GM21423 (cell line): ENCODE measurements around the gene GUCY1A2.

ENCODE experiments used
- ATAC-seq: cut with Tn5 transposase; IDR thresholded peaks from one replicate; pipeline ENCODE4 v1.9.1; 2021; ENCODE audit warnings: mild to moderate bottlenecking, moderate library complexity; ENCODE audit not compliant: unreplicated experiment

The GUCY1A2 gene

GRCh38 chr11:106679181-106679580 is 339.1 kb downstream of the GUCY1A2 start:
- no peak for ATAC-seq

GRCh38 chr11:106670069-106670468 is 348.2 kb downstream of the GUCY1A2 start:
- no peak for ATAC-seq

- ATAC-seq = no peak
These were observed 350.1 kb downstream of the GUCY1A2 start for GRCh38 chr11:106668147-106668546.

GRCh38 chr11:106656646-106657045 is 361.6 kb downstream of the GUCY1A2 start:
- ATAC-seq = no peak

GRCh38 chr11:106644824-106645223 is 373.5 kb downstream of the GUCY1A2 start:
- no peak for ATAC-seq

GRCh38 chr11:106642331-106642730 is 375.9 kb downstream of the GUCY1A2 start:
- no peak for ATAC-seq

- ATAC-seq = no peak
These were observed 386.0 kb downstream of the GUCY1A2 start for GRCh38 chr11:106632283-106632682.

GRCh38 chr11:106627694-106628093 is 390.6 kb downstream of the GUCY1A2 start:
- no peak for ATAC-seq

- no peak for ATAC-seq
These were observed 392.7 kb downstream of the GUCY1A2 start for GRCh38 chr11:106625566-106625965.

GRCh38 chr11:106624377-106624776 is 393.9 kb downstream of the GUCY1A2 start:
- no peak for ATAC-seq
